DMS 273 treated with DMSO at 0.1 percent for 48 hours (cell line): ENCODE data around the gene P2RX2.

Experiments
- DNase-seq: peaks from one replicate; lab custom pipeline; 2025; lab: John Stamatoyannopoulos, UW

Gene P2RX2

GRCh38 chr12:132620113-132620898 lies 1.7 kb downstream of the P2RX2 start:
- DNase-seq = no peak

- no peak for DNase-seq
These were observed 2.5 kb downstream of the P2RX2 start for GRCh38 chr12:132620899-132621656.

- DNase-seq = no peak
These were observed 3.3 kb downstream of the P2RX2 start for GRCh38 chr12:132621657-132622435.

- DNase-seq = no peak
These were observed 4.0 kb downstream of the P2RX2 start for GRCh38 chr12:132622437-132623071.

GRCh38 chr12:132623072-132623869 lies 4.7 kb downstream of the P2RX2 start:
- no peak for DNase-seq

- no peak for DNase-seq
These were observed 5.7 kb downstream of the P2RX2 start for GRCh38 chr12:132624186-132624855.

- DNase-seq = no peak
These were observed 6.5 kb downstream of the P2RX2 start for GRCh38 chr12:132624910-132625630.

GRCh38 chr12:132625731-132626430 lies 7.3 kb downstream of the P2RX2 start:
- DNase-seq = no peak

GRCh38 chr12:132629330-132629729 lies 10.8 kb downstream of the P2RX2 start:
- no peak for DNase-seq

GRCh38 chr12:132630672-132631071 lies 12.1 kb downstream of the P2RX2 start:
- DNase-seq = no peak

- DNase-seq = no peak
These were observed 13.1 kb downstream of the P2RX2 start for GRCh38 chr12:132631666-132632065.

- DNase-seq = no peak
These were observed 14.1 kb downstream of the P2RX2 start for GRCh38 chr12:132632521-132633228.

GRCh38 chr12:132633398-132633797 lies 14.8 kb downstream of the P2RX2 start:
- DNase-seq = no peak

GRCh38 chr12:132633901-132634300 lies 15.3 kb downstream of the P2RX2 start:
- DNase-seq = no peak

- no peak for DNase-seq
These were observed 15.9 kb downstream of the P2RX2 start for GRCh38 chr12:132634411-132634990.

- DNase-seq = no peak
These were observed 16.7 kb downstream of the P2RX2 start for GRCh38 chr12:132635076-132635955.

- DNase-seq = no peak
These were observed 19.2 kb downstream of the P2RX2 start for GRCh38 chr12:132637811-132638210.
